Measurements from ENCODE around the gene DDX51. TPM values are rescaled to one million over a fixed set of nuclear protein-coding genes. Genes with fewer than 3 reads are reported as not detected.
A peak's percentile ranks its signal among the peaks of the same experiment; 100 is the strongest.

Gene DDX51
- polyA plus RNA-seq (ENCODE audit: insufficient read length), result 17.8 TPM

DNA sequence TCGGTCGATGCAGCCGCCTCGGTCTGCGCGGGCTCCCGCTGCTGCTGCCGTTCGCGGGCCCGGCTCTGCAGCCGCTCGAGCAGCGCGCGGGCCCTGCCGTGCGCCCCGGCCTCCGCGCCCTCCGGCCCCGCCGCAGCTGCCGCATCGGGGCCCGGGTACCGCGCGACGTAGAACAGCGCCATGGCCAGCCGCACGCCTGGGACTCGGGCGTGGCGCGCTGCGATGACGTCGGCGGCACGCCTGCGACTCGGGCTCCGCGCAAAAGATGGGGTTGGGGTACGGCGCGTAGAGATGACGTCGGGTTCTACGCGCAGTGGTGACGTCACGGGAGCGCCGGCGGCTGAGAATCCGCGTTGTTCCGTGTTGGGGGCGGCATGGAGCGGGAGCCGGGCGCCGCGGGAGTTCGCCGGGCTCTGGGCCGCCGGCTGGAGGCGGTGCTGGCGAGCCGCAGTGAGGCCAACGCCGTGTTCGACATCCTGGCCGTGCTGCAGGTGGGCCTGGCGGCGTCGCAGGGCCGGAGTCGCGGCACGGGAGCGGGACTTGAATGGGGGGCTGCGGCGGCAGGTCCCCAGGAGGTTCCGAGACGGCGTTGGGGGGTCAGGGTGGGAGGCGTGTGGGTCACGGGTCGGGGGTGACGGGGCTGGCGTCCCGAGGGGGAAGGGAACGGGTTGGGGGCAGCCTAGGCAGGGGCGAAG, at the start of gene DDX51, which contains the start of gene NOC4L:
TSS of gene DDX51 (minus strand) at position 205 of the 695 bp plus-strand sequence. CDS start at position 182, 23 bp downstream.
TSS of gene NOC4L (plus strand) at position 343 of the 695 bp plus-strand sequence. CDS start at position 375, 32 bp downstream.
- DNase-seq, result peak; percentile 98

- no peak for DNase-seq
These were observed 47.8 kb upstream of the DDX51 start for GRCh38 chr12:132191715-132192553.

GRCh38 chr12:132190834-132191500, 46.8 kb upstream of the DDX51 start:
- DNase-seq, result no peak

- no peak for DNase-seq
These were observed 46.1 kb upstream of the DDX51 start for GRCh38 chr12:132190012-132190755.

DNA sequence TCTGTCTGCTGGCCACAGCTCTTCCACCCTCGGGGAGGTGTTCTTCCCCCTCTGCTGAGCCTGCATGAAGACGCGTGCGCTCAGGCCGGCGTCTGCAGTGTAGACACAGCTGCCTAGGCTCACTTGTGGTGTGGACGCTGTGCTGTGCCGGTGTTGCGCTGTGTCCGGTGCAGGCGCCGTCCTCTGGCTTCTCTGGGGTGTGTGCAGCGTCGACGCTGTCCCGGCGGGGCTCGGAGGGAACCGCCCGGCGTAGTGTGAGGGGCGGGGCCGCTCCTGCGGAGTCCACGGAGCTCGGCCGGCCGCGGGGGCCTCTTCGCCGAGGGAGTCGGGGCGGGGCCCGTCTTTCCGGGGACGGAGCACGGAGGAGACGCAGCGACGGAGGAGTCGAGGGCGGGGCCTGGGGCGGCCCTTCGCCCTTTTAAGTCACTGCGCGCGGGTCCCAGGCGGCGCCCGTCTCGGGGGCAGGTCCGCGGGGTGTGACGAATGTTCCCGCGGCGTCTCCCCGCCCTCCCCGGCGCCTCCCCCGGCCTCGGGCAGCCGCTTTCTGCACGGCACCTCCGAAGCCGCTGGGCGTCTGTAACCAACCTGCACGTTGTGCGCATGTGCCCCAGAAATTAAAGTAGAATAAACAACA, 45.4 kb upstream of the DDX51 start:
- peak; percentile 69 for DNase-seq

GRCh38 chr12:132188916-132189325, 44.8 kb upstream of the DDX51 start:
- DNase-seq, result no peak

GRCh38 chr12:132188451-132188901, 44.4 kb upstream of the DDX51 start:
- DNase-seq, result no peak

DNA sequence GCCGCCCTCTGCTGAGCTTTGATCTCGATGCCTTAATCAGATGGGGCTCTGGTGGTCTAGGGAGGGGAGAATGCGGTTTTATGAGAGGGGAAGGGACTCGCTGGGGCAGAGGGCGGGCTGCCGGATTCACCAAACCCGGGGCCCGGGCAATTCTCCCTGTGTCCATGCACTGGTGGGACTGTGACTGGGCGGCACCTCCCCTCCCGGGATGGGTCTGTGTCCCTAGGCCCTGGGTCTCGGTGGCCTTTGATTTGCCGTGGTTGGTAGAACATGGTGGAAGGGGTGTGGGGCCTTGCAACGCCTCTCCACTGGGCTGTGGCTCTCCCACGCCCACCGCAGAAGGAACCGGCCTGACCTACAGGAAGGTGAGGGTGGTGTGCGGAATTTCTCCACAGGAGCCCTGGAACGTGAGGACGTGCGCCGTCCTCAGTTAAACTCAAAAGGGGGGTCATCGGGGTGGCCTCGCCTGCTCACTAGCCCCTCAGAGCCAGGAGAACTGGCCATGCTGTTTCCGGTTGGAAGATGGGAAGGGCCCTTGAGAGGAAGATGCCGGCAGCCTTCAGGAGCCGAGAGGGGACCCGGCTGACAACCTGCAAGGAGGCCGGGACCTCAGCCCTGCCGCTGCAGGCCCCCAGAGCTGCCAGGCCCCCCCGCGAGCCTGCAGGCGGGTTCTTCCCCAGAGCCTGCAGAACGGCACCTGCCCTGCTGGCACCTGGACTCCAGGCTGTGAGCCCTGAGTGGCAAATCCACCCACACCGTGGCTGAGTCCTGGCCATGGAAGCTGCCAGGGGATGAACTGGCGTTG, 43.7 kb upstream of the DDX51 start:
- DNase-seq, result no peak

- no peak for DNase-seq
These were observed 42.9 kb upstream of the DDX51 start for GRCh38 chr12:132186857-132187620.

DNA sequence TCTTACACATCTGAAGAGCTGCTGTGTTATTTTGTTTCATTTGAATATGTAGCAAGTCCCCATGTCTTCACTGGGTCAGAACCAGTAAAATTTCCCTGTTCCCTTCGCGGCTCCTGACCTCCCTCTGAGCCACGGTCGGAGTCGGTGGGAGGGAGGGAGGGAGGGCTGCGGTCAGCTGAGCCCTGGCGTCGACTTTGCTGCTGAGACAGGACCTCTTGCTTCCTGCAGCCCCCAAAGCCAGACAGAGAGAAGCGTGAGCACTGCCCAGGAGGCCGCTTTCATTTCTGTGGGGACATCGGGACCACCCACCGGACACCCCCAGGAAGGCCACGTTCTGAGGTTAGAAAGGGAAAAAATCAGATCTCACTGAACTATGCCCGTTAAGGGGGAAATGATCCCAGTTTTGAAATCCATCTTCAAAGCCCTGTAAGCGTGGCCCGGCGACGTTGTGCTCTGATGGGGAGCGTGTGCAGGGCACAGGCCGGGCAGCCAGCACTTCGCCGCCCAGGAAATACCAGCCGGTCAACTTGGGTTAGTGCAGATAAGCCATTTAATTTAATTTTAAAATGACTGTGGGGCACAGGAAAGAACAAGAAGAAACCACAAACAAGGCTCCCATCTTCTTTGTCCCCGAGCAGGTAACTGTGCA, 42.2 kb upstream of the DDX51 start:
- DNase-seq, result no peak

- DNase-seq, result no peak
These were observed 41.6 kb upstream of the DDX51 start for GRCh38 chr12:132185705-132186104.

GRCh38 chr12:132182711-132183365, 38.7 kb upstream of the DDX51 start:
- DNase-seq, result no peak

DNA sequence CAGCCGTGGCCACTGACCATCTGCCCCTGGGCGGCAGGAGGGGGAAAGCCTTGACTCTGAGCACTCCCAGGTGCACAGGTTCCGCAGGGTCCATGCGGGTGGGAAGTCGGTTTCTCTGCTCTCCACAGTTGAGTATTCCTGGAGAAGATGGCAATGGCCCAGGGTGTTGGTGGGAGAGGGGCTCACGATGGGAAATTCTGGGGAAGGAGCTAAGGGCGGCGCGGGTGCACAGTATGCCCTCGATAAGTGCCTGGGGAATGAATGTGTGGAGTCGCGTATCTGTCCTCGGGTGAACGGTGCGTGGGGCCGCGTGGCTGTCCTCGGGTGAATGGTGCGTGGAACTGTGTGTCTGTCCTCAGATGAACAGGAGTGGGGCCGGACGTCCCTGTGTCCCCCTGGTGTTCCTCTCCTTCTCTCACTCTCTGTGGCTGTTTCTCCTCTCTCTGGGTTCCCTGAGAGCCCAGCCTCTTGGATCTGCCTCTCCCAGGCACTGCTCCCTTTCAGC, 38.1 kb upstream of the DDX51 start:
- DNase-seq, result no peak

GRCh38 chr12:132181570-132182200, 37.6 kb upstream of the DDX51 start:
- DNase-seq, result no peak

GRCh38 chr12:132180648-132181546, 36.8 kb upstream of the DDX51 start:
- DNase-seq, result no peak

GRCh38 chr12:132179431-132180362, 35.6 kb upstream of the DDX51 start:
- no peak for DNase-seq
